HFFc6 (cell line): ENCODE measurements around the gene ADGRF3. TPM values are rescaled to one million over a fixed set of nuclear protein-coding genes. Genes with fewer than 3 reads are reported as not detected.
"Not testable (repeated sequence)": the region's sequence is repeated elsewhere in the genome, so short reads cannot be mapped to it uniquely, and the experiment has no call there.

Experiments used
- DNase-seq: peaks from one replicate; pipeline ENCODE4 v3.0.0-alpha.2; 2018
- H3K27ac Mint-ChIP-seq: 2 replicates; pipeline ENCODE4 v1.8.0; 2020; ENCODE audit warnings: mild to moderate bottlenecking, mixed read lengths
- H3K27me3 Mint-ChIP-seq: 2 replicates; pipeline ENCODE4 v1.8.0; 2021; ENCODE audit warnings: mild to moderate bottlenecking, moderate library complexity, mixed read lengths; ENCODE audit not compliant: insufficient read depth
- H3K36me3 Mint-ChIP-seq: 2 replicates; pipeline ENCODE4 v1.8.0; 2021; ENCODE audit warnings: low read depth, mixed read lengths
- H3K4me1 Mint-ChIP-seq: 2 replicates; pipeline ENCODE4 v1.8.0; 2020; ENCODE audit warnings: low read depth, mixed read lengths
- H3K4me3 Mint-ChIP-seq: 2 replicates; pipeline ENCODE4 v1.8.0; 2020; ENCODE audit warnings: mild to moderate bottlenecking, moderate library complexity, mixed read lengths
- H3K9me3 Mint-ChIP-seq: 2 replicates; pipeline ENCODE4 v1.8.0; 2020; ENCODE audit warnings: mild to moderate bottlenecking, mixed read lengths
- total RNA-seq, 6 experiments: library from RNA; stranded (reverse); fragmentation: NEBNext Ultra II Directional; extraction: Animal tissue kit (Norgen Biotek cat#: 25700); gene quantifications; 2 replicates in 1 of 6; 3 replicates in 5 of 6; pipeline ENCODE4 v1.2.3, GENCODE V29; 2021
- TF ChIP-seq, protein P1 (sequence below): fragments of 200-600 bp; sonication (generic); IDR thresholded peaks from 2 replicates; pipeline ENCODE4 v1.5.0; 2021; ENCODE audit warnings: antibody characterized with exemption, mild to moderate bottlenecking

Gene ADGRF3
- total RNA-seq, 6 experiments from 2014 or later: 0.07 to 0.56 (median 0.19) TPM

DNA sequence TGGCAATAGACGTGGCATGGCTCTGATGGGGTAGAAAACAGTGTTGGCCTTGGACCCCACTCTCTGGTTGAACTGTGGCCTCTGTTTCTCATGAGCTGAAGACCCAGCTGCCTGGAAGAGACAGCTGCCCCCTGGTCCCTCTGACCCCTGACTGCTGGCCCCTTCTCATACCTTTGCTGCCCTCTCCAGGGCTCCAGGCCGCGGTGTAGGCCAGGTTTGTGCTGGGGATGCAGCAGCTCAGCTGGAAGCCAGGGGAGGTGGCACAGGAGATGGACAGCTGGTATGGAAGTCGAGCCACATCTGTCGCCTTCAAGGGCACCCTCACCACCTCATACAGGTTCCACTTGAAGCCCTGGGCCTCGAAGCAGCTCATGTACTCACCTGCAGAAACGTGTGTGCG is 32.3 kb downstream of the ADGRF3 start:
- Mint-ChIP-seq H3K9me3 (no peaks in the 10 kb centered on the region), H3K27me3 (peaks cover 43% of the 10 kb centered on the region), H3K4me1 (no peaks in the 10 kb centered on the region), H3K4me3 (no peak overlapping the region), H3K36me3 (no peaks in the 10 kb centered on the region), H3K27ac (no peak overlapping the region)
- no peak for DNase-seq
- TF ChIP-seq, protein P1, sequence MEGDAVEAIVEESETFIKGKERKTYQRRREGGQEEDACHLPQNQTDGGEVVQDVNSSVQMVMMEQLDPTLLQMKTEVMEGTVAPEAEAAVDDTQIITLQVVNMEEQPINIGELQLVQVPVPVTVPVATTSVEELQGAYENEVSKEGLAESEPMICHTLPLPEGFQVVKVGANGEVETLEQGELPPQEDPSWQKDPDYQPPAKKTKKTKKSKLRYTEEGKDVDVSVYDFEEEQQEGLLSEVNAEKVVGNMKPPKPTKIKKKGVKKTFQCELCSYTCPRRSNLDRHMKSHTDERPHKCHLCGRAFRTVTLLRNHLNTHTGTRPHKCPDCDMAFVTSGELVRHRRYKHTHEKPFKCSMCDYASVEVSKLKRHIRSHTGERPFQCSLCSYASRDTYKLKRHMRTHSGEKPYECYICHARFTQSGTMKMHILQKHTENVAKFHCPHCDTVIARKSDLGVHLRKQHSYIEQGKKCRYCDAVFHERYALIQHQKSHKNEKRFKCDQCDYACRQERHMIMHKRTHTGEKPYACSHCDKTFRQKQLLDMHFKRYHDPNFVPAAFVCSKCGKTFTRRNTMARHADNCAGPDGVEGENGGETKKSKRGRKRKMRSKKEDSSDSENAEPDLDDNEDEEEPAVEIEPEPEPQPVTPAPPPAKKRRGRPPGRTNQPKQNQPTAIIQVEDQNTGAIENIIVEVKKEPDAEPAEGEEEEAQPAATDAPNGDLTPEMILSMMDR: no peak; the same call in 1 of the 2 replicates

DNA sequence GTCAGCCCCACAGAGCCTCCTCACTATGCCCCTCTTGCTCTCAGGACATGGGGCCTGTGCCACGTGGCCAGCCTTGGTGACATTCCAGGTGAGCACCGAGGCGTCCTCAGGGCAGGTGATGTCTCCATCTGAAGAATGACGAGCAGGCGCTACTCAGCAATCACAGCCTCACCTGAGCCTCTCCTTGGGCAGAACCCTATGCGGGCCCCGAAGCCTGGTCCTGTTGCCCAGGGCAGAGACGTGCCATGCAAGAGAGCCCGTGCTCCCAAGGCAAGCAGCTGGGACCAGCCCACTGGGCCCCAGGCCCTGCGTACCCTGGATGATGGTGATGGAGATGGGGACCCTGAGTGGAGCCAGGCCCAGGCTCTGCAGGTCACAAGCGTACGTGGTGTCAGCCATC is 33.1 kb downstream of the ADGRF3 start:
- no peaks in the 10 kb centered on the region for H3K4me1 Mint-ChIP-seq
- DNase-seq: no peak
- H3K36me3 Mint-ChIP-seq: no peaks in the 10 kb centered on the region
- H3K27me3 Mint-ChIP-seq: peaks cover 41% of the 10 kb centered on the region
- H3K9me3 Mint-ChIP-seq: no peaks in the 10 kb centered on the region
- no peak overlapping the region for H3K4me3 Mint-ChIP-seq
- H3K27ac Mint-ChIP-seq: no peak overlapping the region
- TF ChIP-seq, protein P1: no peak

DNA sequence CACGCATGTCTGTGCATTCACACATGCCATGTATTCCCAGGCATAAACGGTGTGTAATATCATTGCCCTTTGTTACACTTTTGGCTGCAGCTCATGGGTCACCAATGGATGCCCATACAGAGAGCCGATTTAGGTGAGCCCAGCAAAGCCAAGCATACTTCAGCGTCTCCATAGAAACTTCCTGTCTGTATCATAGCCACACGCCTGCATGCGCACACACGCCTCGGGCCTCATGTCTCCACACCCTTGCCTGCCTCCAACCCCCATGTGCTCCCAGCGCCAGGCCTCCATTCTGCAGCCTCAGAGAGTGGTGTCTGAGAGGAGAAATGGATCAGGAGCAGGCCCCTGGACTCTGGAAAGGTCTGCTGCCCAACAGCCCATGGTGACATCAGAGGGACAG is 34.1 kb downstream of the ADGRF3 start:
- Mint-ChIP-seq H3K4me1 (no peaks in the 10 kb centered on the region), H3K27me3 (peaks cover 39% of the 10 kb centered on the region), H3K27ac (no peak overlapping the region), H3K9me3 (no peaks in the 10 kb centered on the region), H3K4me3 (no peak overlapping the region), H3K36me3 (no peaks in the 10 kb centered on the region)
- TF ChIP-seq, protein P1: no peak
- no peak for DNase-seq

DNA sequence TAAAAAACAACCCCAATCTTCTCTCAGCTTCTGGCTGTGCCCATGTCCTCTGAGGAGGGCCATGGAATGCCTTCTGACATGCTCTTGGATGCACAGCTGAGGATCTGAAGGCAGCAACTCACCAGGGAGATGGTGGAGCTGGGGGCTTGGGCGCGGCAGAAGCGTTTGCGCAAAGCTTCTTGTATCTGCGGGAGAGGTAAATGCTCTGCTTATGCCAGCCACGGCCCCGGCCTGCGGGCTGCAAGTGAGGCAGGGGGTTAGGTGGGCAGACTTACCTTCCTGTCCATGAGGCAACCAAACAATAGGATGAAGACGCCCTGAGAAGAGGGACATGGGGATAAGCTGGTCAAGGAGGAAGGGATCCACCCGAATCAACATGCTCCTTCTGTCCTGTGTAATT is 36.7 kb downstream of the ADGRF3 start:
- no peak for DNase-seq
- TF ChIP-seq, protein P1: no peak
- Mint-ChIP-seq H3K36me3 (no peaks in the 10 kb centered on the region), H3K27ac (no peak overlapping the region), H3K9me3 (no peaks in the 10 kb centered on the region), H3K4me3 (no peak overlapping the region), H3K4me1 (no peaks in the 10 kb centered on the region), H3K27me3 (peaks cover 27% of the 10 kb centered on the region)

DNA sequence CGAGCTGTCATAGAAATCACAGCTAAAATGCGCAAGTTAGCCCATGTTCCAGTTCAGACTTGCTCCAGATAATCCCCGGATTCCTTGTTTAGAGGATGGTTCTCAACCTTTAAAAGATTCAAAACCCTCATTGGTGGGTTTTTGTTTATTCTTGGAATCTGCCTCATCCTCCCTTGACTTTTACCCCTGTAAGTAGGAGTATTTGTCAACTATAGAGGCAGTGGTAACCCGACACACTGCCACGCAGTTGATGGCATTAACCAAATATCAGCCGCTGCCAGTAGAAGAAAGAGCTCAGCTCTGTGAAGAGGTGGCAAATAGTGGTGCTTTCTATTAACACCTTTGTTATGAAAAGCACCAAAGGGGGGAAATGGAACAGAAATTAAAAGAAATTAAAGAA is 41.0 kb downstream of the ADGRF3 start:
- H3K9me3 Mint-ChIP-seq: no peaks in the 10 kb centered on the region
- H3K36me3 Mint-ChIP-seq: no peaks in the 10 kb centered on the region
- H3K4me3 Mint-ChIP-seq: no peak overlapping the region
- peaks cover 9% of the 10 kb centered on the region for H3K27me3 Mint-ChIP-seq
- DNase-seq: no peak
- peaks cover 5% of the 10 kb centered on the region; the same call in 1 of the 2 replicates for H3K4me1 Mint-ChIP-seq
- H3K27ac Mint-ChIP-seq: no peak overlapping the region
- TF ChIP-seq, protein P1: no peak

DNA sequence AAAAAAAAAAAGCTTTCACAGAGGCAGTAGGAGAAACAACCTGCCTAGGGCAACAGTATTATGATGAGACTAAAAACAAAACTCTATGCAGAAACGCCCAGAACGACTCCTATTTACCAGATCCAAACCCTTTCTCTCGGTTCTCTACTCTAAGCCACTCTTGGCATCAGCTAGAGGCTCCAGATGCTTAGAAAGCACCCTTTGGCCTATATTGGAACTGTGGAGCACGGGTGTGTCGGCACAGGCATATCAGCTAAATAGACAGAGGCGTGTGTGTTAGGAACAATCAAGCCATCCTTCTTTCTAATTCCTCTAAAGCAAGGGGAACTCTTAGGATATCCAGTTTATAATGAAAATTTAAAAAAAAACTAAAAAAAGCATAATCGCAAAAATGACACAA is 41.5 kb downstream of the ADGRF3 start:
- H3K9me3 Mint-ChIP-seq, H3K27me3 Mint-ChIP-seq, H3K4me3 Mint-ChIP-seq, H3K36me3 Mint-ChIP-seq, DNase-seq, H3K27ac Mint-ChIP-seq, H3K4me1 Mint-ChIP-seq: not testable (repeated sequence)
